ENCODE measurements around the gene KCNJ14. TPM values are rescaled to one million over a fixed set of nuclear protein-coding genes. Genes with fewer than 3 reads are reported as not detected.
"Not testable (repeated sequence)": the region's sequence is repeated elsewhere in the genome, so short reads cannot be mapped to it uniquely, and the experiment has no call there.

Gene KCNJ14
- total RNA-seq, 4 donors from 2014 or later, result 4.2 to 4.7 (median 4.6) TPM

GRCh38 chr19:48484931-48485612 lies 29.7 kb downstream of the KCNJ14 start:
- H3K9me3 ChIP-seq, result no peaks in the 10 kb centered on the region
- H3K27ac ChIP-seq, result no peak overlapping the region
- H3K4me1 ChIP-seq, result peaks cover 50% of the 10 kb centered on the region
- no peaks in the 10 kb centered on the region for H3K36me3 ChIP-seq
- DNase-seq (ENCODE audit: low spot score in 2 of 2), result no peak
- TF ChIP-seq CTCF (IDR thresholded peaks at IDR 0.05) (no peak), EP300 (IDR thresholded peaks at IDR 0.05) (no peak), POLR2A (IDR thresholded peaks at IDR 0.05) (no peak), POLR2AphosphoS5 (IDR thresholded peaks at IDR 0.05) (no peak)
- H3K4me3 ChIP-seq, result no peak overlapping the region
- 87% methylated on average over 35 of the region's 37 CpGs for WGBS
- H3K27me3 ChIP-seq, result no peaks in the 10 kb centered on the region

- not testable (repeated sequence) for DNase-seq (ENCODE audit: low spot score in 2 of 2); H3K27ac ChIP-seq; H3K9me3 ChIP-seq; H3K4me3 ChIP-seq; H3K27me3 ChIP-seq; H3K36me3 ChIP-seq
- H3K4me1 ChIP-seq, result peaks cover 55% of the 10 kb centered on the region
- WGBS, result 86% methylated on average over 10 of the region's 10 CpGs
These were observed 31.3 kb downstream of the KCNJ14 start for GRCh38 chr19:48486706-48487105.

GRCh38 chr19:48487544-48487943 lies 32.2 kb downstream of the KCNJ14 start:
- TF ChIP-seq POLR2A (IDR thresholded peaks at IDR 0.05) (no peak), POLR2AphosphoS5 (IDR thresholded peaks at IDR 0.05) (no peak), CTCF (IDR thresholded peaks at IDR 0.05) (no peak), EP300 (IDR thresholded peaks at IDR 0.05) (no peak)
- no peaks in the 10 kb centered on the region for H3K27me3 ChIP-seq
- WGBS, result 84% methylated on average over 3 of the region's 6 CpGs
- H3K4me1 ChIP-seq, result peaks cover 53% of the 10 kb centered on the region
- H3K4me3 ChIP-seq, result no peak overlapping the region
- no peaks in the 10 kb centered on the region for H3K36me3 ChIP-seq
- H3K27ac ChIP-seq, result peak overlapping the region; percentile 69
- DNase-seq (ENCODE audit: low spot score in 2 of 2), result no peak
- H3K9me3 ChIP-seq, result no peaks in the 10 kb centered on the region

GRCh38 chr19:48487948-48488347 lies 32.6 kb downstream of the KCNJ14 start:
- 59% methylated on average over 5 of the region's 8 CpGs for WGBS
- Histone ChIP-seq H3K4me3 (no peak overlapping the region), H3K36me3 (no peaks in the 10 kb centered on the region), H3K27me3 (no peaks in the 10 kb centered on the region), H3K9me3 (no peaks in the 10 kb centered on the region), H3K27ac (peak overlapping the region; percentile 69), H3K4me1 (peaks cover 54% of the 10 kb centered on the region)
- no peak for TF ChIP-seq EP300 (IDR thresholded peaks at IDR 0.05)
- peak in 1 of 3 donors; percentile 50 for TF ChIP-seq POLR2AphosphoS5 (IDR thresholded peaks at IDR 0.05)
- no peak for DNase-seq (ENCODE audit: low spot score in 2 of 2)

GRCh38 chr19:48488478-48488877 lies 33.1 kb downstream of the KCNJ14 start:
- peak overlapping the region; percentile 69 for H3K27ac ChIP-seq
- WGBS, result 53% methylated on average over 7 of the region's 7 CpGs

GRCh38 chr19:48489608-48490216 lies 34.3 kb downstream of the KCNJ14 start:
- 69% methylated on average over 6 of the region's 19 CpGs for WGBS
- Histone ChIP-seq H3K27ac (no peak overlapping the region), H3K9me3 (no peaks in the 10 kb centered on the region), H3K36me3 (no peaks in the 10 kb centered on the region), H3K4me3 (no peak overlapping the region), H3K4me1 (peaks cover 62% of the 10 kb centered on the region), H3K27me3 (no peaks in the 10 kb centered on the region)
- TF ChIP-seq POLR2AphosphoS5 (IDR thresholded peaks at IDR 0.05) (no peak), CTCF (IDR thresholded peaks at IDR 0.05) (peak; percentile 80 to 97), POLR2A (IDR thresholded peaks at IDR 0.05) (no peak), EP300 (IDR thresholded peaks at IDR 0.05) (no peak)
- DNase-seq (ENCODE audit: low spot score in 2 of 2), result no peak

More at GRCh38 chr19:48488478-48488877, 33.1 kb downstream of the KCNJ14 start:
- not testable (repeated sequence) for H3K4me3 ChIP-seq; DNase-seq (ENCODE audit: low spot score in 2 of 2); H3K36me3 ChIP-seq; H3K27me3 ChIP-seq; H3K9me3 ChIP-seq
- peaks cover 54% of the 10 kb centered on the region for H3K4me1 ChIP-seq
